Right renal pelvis (tissue), 4 donors: ENCODE measurements around the gene KRTAP10-2. TPM values are rescaled to one million over a fixed set of nuclear protein-coding genes. Genes with fewer than 3 reads are reported as not detected.

Experiments
- DNase-seq, 4 donors: peaks; one replicate each; pipeline ENCODE4 v3.0.0-alpha.2; 2013; ENCODE audit warnings: low read depth in 4 of 4, low spot score in 3 of 4, missing footprints in 1 of 4
- polyA plus RNA-seq, 4 donors: library from polyadenylated mRNA; unstranded; fragments of 120-200 nt; gene quantifications; one replicate each; pipeline ENCODE4 v1.2.1, GENCODE V29; 2013; ENCODE audit not compliant: insufficient read length in 4 of 4

KRTAP10-2 gene
- polyA plus RNA-seq, 4 donors, result 0.05 TPM; not detected in 3

DNA sequence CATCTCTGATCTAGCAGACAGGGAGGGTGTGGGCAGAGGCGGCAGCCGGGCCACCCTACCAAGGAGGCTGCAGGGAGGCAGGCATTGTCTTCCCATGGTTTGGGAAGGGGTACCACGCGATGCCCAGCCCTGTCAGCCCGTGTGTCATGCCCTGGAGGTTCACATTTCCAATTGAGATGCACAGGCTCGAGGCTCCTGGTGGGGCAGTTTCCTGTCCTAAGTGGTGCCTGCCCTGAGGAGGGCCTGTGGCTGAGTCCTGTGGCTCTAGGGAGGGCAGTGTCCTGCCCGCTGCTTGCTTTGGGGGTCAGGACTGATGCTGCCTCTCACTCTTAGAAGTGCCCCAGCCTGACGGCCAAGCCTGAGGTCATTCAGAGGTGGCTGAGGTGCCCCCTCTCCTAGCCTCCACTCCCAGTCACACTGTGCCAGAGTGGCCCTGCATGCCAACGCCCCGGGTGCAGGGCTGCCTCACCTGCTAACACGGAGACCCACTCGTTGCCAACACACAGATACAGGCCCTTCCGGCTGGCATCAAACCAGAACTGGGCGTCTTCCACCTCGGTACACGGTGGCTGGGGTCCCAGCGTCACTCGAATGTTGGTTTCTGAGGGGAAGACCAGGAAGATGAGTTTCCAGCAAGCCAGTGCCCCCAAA lies 23.2 kb downstream of the KRTAP10-2 start:
- DNase-seq, result no peak

- DNase-seq, result no peak
These were observed 23.9 kb downstream of the KRTAP10-2 start for GRCh38 chr21:44527156-44527982.

DNA sequence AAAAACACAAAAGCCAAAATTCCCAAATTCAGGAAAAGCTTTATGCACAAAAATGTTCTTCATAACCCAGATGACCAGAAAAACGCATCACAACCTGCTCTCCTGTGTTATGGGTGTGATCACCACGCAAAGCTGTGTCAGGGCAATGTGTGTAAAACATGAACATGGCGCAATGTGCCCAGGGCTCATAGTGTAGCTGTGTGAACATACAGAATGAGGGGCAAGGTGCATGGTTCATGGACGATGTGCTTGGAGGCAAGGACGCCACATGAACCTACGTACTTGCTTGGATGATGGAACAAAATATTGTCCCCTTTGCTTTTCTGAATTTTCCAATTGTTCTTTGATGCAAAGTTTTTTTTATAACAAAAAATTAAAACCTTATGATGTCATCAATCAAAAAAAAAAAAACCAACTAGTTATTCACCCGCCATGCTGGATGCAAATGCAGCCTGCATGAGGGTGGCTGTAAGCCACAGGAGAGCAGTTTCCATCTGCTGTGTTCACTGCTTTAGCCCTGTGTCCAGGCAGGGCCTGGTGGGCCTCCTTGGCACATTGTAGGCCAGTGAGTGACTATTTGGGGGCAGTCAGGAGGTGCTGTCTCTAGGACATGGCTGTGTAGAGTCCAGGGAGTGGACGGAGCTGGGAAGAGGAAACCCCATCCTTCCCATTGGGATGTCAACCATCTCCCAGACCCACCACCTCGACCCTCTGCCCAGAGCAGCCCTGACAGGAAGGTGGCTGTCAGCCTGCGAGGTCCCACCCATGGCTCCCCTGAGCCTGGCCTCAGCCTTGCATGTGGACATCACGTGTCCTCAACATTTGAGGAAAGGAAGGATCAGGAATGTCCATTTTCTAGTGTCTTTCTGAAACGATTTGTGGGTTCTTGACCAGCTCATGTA lies 25.0 kb downstream of the KRTAP10-2 start:
- DNase-seq, result no peak

- DNase-seq, result no peak
These were observed 25.8 kb downstream of the KRTAP10-2 start for GRCh38 chr21:44525391-44526095.

- DNase-seq, result no peak
These were observed 26.6 kb downstream of the KRTAP10-2 start for GRCh38 chr21:44524414-44525371.

- no peak for DNase-seq
These were observed 27.5 kb downstream of the KRTAP10-2 start for GRCh38 chr21:44523567-44524413.

DNA sequence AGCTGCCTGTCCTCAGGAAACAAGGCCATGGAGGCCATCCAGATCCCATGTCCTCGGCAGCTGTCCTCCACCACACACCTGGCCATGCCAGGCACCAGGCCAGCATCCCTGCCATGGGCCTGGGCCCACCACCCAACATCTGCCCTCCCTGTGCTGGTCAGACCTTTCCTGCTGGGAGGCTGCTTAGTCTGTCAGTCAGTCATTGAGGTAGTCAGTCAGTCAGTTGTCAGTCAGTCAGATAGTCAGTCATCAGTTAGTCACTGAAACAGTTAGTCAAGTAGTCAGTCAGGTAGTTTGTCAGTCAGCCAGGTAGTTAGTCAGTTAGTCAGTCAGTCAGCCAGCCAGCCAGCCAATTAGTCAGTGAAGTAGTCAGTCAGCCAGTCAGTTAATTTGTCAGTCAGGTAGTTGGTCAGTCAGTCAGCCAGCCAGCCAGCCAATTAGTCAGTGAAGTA lies 28.5 kb downstream of the KRTAP10-2 start:
- DNase-seq, result no peak

DNA sequence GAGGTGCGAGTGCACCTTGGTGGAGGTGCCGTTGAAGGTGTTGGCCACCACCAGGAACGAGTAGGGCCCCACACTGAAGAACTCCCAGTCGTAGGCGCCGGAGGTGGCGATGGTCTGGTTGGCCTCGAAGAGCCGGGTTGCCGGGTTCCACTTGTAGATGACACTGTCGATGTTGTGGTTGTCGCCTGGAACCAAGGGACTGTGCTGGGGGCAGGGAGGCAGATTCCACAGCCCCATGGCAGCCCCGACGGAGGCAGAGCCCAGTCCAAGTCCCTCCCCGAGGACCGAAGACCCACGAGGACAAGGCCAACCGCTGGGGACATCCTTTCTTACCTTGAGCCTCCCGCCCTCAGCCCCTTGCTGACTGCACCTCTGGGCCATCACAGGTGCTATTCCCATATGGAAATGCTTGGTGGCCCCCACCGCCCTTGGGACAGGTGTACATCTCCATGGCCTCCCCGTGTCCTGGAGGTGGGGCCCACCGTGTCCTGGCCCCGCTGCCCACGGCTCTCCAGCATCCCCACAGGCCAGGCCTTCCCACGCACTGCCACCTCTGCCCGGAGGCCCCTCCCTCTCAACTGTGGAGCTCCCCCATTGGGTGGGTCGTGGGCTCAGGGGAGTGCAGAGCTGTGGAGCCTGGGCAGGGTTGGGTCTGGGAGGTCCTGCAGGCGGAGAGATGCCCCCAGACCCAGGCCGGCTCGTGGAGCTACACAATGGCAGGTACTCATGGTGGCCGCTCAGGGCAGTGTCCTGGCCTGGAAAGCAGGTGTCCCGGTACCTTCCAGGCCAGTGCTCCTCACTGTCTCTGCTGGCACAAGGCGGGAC lies 29.2 kb downstream of the KRTAP10-2 start:
- DNase-seq, result no peak

DNA sequence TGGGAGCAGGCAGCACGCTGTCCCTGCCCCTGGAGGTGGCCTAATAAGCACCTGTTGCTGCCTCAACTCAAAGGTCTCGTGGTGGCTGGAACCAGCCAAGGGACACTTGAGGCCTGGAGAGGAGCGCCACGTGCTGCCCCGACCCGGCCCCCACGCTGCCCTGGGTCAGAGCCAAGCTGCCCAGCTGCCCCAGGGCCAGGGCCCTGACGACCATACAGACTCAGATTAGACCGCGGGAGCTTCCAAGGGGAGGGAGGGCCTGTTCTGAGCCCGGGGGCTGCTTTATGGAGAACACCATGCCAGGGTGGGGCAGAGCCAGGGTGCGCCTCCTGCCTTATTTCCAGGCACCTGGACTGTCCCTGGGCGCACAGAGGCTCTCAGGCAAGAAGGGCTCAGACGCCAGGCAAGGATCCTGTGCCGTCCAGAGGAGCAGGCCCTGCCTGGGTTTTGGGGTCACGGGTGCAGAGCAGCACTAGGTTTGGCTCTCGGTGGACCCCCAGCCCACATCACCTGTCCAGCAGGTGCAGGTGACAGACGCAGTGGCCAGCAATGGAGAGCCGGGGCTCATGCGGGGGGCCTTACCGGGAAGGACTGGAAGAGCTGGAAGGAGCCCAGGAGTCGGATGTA lies 29.9 kb downstream of the KRTAP10-2 start:
- DNase-seq, result no peak

GRCh38 chr21:44520326-44521300 lies 30.7 kb downstream of the KRTAP10-2 start:
- DNase-seq, result no peak

GRCh38 chr21:44519346-44520325 lies 31.7 kb downstream of the KRTAP10-2 start:
- DNase-seq, result no peak

- no peak for DNase-seq
These were observed 32.6 kb downstream of the KRTAP10-2 start for GRCh38 chr21:44518686-44519085.

DNA sequence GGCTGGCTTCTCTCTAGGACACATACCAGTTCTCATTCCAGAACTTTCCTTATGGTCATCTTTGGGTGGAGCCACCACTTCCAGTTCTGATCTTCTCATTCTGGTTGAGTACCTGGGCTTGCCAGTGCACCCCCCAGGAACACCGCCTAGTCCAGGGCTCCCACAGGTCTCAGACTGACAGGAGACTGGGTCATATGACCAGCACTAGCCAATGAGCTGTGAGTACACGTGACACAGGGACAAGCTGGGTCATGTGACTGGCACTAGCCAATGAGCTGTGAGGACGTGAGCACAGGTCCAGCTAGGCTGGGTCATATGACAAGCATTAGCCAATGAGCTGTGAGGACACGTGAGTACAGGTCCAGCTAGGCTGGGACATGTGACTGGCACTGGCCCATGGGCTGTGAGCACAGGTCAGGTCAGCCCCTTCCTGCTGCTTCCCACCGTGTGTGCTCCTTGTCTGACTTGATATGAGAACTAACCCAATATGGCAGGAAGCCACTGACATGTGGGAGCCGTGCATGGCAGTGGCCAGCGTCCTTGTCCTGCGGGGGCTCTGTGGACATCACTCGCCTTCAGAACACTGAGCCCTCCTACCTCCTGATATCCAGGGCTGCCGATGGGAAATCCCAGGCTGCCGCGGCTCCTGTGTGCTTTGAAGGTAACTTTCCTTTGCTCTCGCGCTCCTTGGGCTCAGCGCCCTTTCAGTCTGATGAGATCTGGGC lies 34.0 kb downstream of the KRTAP10-2 start:
- DNase-seq, result no peak

DNA sequence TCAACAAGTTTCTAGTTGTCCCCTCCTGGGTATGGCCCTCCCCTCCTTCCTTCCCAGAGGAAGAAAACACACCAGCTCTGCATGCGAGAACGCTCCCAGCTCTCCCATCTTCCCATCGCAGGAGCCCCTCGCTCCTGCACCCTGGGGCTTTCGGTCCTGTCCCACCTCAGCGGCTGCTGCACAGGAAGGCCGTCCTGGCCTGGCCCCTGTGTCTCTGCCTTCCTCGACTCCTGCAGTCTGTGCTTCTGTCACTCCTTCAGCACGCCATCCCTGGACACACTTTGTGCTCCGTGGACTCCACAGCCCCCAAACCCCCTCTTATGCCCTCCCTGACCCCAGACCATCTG lies 34.5 kb downstream of the KRTAP10-2 start:
- no peak for DNase-seq
